GM19438 (cell line): ENCODE measurements around the gene SAMM50.

Experiments used
- ATAC-seq: cut with Tn5 transposase; IDR thresholded peaks from one replicate; pipeline ENCODE4 v1.9.1; 2021; ENCODE audit warnings: low read depth; ENCODE audit not compliant: unreplicated experiment

Gene SAMM50

DNA sequence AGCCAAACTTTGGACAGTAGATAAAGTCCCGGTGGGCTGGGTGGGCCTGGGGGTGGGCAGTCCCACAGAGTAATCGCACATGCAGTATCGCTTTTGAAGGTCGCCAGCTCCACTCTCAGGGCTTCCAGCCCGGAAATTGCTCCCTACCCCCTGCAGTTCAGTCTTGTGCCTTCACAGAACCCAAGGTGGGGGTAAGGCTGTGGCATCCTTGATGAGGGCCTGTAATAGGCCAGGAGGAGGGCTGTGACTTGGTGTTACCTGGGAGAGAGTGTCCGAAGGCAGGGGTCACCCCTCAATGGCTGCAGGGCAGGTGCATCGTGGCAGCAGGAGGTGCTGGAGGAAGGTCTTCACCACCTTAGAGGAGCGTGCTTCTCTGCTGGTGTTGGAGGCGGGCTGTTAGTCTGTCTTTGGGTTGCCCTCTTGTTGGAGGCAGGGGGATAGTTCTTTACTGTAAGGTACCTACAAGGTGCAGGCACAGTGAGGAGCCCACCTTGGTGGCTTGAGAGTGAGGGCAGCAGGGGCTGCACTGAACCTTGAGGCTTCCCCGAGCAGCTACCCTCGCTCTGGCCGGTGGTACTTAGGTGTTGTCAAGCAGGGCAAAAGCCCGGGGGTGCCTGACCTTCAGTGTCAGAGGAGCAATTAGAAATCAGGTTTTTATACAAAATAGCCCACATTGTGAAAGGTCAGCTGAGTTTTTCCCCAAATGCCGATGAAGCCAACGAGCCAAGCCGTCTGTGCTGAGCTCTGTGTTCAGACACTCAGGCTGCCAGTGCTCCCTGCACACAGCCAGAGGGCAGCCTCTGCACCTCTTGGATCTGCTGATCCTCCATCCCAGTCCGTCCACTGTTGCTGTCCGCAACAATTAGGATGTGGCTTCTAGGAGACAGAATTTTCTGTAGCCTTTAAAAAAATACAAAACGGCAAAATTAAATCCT is 21.9 kb downstream of the SAMM50 start:
- ATAC-seq: no peak

DNA sequence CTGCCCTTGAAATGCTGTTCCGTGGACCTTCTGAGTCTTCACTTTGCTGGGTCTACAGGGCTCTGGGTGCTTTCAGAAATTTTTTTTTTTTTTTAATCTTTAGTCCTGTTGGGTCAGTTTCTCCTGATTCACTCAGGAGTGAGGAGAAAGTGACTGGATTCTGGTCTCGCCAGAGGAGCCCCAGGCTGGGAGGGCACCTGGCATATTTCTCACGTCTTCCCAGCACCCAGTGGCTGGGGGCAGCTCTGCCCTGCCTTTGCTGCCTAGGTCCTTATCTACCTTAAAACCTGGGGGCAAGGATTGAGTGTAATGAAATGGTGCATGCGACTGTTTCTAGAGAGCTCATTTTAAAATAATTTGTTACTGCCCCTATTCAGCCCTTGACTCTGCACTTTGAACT is 23.3 kb downstream of the SAMM50 start:
- no peak for ATAC-seq

DNA sequence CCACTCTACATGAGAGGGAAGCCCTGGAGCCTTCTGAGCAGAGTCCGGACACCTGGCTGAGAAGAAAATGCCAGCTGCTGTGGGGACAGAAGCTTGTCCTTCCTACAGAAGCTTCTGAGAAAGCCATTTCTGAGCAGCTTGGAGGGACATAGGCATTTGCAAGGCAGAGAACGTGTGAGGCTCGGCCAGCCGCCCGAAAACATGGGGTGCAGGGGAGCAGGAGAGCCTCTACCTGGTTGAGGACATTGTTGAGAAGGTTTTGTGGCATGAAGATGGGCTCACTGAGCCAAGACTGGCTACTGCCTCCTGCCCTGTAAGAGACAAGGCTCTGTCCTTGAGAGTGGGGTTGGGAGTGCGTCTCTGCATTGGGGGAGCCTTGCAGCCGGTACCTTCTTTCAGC is 25.3 kb downstream of the SAMM50 start:
- ATAC-seq: no peak

DNA sequence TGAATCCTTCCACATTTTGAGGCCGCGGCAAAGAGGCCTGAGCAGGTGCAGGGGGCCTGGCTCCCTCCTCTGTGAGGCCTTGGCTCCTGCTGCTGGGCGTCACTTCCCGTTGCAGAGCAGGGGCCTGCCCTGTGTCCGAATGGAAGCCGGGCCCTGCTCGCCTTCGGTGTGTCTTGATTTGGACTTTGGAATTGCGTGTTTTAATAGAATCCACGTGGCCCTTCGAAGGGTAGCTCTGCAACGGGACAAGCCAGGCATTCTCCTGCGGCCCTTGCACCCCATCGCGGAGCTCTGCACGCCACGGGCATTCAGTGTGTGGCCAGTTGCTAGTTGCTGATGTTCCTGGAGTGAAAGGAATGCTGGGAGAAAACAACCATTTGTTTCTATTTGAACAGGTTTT is 25.8 kb downstream of the SAMM50 start:
- no peak for ATAC-seq

DNA sequence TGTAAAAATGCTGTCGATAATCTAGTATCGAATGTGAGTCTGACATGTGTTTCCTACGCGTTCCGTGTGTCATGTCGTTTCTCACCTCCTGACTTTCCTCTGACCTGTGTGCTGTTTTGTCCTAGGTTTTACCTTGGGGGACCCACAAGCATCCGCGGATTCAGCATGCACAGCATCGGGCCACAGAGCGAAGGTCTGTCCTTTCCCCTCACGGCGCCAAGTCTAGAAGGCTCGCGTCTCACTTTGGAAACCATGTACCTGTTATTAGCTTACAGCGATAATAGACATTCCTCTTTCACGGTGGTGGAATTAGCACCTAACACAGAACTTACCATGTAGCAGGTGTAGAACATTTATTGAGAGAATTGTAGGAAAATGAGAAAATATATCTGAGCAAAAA is 28.6 kb downstream of the SAMM50 start:
- no peak for ATAC-seq

DNA sequence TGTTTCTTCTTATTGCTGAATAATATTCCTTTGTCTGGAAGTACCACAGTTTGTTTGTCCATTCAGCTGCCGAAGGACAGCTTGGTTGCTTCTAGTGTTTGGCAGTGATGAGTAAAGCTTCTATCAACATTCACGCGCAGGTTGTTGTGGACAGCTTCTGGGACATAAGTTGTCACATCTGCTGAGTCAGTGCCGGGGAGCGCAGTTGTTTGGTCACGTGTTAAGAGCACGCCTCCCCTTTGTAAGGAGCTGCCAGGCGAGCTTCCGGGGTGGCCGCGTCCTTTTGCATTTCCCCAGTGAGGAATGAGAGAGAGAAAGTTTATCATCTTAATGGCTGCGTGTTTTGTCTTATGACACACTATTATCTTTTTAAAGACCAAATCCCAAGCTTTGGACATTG is 30.3 kb downstream of the SAMM50 start:
- no peak for ATAC-seq

DNA sequence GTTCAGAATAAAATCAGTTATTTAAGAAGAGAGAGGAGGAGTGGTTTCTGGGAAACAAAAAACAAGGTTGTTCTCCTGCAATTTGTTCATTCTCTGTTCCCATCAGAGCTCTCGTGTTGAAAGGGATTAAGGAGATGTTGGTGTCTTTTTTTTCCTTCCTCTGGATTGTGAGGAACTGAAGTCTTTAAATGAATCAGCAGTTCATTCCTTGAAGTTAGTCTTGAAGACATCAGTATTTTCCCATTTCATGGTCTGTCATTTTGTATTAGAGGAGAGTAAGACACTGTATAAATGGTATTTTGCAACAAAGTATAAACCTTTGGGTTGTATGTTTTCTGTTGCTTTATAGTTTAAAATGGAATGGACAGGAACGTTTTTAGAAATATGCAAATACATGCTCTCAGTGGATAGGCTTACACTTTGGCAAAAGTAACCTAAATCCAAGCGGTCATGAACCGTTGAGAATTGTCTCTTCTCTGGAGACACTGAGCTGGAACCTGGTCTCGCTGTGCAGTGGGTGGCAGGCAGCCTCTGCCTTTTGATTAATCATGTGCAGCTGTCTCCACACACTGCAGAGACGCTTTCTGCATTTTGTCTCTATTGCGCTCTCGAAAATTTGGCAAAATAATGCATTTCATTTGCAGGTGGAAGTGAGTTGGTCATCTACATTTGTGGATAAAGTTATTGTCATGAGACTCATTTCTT is 33.0 kb downstream of the SAMM50 start:
- no peak for ATAC-seq

DNA sequence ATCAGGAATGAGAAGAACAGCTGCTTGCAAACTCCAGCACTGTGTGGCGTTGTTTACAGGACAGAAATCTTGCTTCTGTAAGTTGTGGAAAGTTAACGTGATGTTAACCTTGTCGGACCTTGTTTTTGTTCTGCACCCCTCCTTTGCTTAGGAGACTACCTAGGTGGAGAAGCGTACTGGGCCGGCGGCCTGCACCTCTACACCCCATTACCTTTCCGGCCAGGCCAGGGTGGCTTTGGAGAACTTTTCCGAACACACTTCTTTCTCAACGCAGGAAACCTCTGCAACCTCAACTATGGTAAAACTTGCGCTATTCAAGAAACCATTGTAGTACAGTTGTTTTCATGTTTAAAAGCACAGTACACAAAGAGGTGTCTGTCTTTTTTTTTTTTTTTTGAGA is 33.7 kb downstream of the SAMM50 start:
- ATAC-seq: no peak

DNA sequence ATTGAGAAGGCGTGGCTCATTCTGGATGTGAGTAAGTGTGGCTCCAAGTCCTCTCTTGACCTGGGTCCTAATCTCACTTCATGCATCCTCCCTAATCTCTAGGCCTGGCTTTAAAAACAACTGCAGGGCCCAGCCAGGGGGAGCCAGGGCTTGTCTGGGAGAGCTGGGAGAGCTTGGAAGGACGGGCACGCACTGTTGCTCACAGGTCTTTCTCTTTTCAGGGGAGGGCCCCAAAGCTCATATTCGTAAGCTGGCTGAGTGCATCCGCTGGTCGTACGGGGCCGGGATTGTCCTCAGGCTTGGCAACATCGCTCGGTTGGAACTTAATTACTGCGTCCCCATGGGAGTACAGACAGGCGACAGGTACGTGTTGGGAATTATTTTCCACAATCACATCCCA is 34.8 kb downstream of the SAMM50 start:
- no peak for ATAC-seq

DNA sequence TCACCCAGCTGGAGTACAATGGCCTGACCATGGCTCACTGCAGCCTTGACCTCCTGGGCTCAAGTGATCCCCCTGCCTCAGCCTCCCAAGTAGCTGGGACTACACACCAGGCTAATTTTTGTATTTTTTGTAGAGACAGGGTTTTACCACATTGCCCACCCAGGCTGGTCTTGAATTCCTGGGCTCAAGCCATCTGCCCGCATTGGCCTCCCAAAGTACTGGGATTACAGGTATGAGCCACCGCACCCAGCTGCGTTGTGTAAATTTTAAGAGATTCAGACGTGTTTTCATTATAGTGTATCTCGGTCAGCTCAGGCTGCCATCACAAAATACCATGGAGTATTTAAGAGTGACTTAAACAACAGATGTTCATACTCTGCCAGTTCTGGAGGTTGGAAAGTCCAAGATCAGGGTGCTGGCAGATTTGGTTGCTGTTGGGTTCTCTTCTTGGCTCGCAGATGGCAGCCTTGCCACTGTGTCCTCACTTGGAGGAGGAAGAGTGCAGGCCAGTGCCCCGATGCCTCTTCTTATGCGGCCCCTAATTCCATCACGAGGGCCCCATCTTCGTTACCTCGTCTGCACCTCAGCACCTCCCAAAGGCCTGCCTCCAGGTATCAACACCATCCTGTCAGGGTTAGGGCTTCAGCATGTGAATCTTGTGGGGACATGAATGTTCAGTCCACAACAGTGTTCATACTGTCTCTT is 36.2 kb downstream of the SAMM50 start:
- ATAC-seq: no peak

DNA sequence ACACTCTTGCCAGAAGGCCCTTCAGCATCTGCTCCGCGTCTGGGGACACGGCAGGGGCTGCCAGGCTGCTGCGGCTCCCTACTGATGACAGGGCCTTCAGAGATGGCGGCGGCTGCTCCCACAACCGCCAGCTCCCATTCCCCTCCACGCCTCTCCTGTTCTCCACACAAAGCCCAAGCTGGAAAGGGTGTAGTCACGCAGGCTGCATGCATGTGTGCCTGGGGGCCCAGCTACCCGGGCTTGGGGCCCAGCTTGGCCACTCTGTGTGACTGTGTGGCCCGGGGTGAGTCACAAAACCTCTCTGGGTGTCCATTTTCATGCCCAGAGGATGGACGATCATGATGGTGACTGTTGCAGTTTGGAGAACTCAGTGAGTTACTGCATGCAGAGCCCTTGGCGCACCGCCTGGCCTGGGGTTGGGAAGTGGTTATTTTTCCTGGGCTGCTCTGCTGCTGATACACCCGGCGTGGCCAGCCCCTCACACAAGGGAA is 37.1 kb downstream of the SAMM50 start:
- no peak for ATAC-seq

DNA sequence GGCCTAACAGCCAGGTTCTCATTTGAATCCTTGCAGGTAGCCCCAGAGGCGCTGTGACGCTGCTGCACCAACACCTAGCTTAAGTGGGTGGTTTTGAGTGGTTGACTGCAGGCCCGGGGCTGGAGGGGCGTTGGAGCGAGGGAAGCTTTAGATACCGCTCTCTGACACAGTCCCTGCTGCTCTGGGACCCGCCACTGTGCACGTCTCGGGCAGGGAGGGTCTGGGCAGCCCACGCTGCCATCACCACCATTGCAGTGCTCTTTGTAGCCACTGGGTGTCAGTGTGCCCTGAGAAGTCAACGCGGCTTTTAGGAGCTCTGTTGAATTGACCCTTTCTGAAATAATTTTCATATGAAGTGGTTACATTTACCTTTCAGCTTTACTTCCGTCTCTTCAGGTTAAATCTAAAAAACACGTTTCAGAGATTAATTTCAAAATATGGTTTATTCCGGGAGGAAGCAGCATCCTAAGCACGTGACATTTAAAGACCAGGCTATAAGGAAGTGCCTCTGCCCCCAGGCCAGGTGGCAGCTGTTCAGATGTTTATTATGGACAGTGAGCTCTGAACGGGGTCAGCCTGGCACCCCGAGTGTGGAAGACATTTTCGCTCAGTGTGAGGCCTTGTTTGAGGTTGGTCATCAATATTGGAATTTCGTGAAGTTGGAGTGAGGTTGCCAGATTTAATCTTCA is 38.0 kb downstream of the SAMM50 start:
- ATAC-seq: no peak

DNA sequence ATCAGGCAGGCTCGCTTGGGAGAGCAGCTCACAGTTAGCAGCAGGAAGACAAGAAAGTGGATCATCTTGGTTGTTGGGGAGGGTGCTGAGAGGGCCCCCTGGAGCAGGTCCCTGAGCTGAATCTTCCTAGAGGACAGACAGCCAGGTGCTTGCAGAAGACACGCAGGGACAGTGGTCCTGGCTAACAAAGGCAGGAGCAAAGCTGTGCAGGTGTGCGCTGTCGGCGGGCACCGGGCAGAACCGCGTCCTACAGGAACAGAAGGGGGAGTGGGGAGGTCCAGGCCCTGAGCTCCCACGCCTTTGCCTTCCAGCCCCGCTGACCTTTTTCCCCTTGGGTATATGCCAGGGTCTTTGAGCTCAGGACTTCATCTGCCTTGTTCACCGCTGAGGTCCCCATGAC is 38.8 kb downstream of the SAMM50 start:
- no peak for ATAC-seq

DNA sequence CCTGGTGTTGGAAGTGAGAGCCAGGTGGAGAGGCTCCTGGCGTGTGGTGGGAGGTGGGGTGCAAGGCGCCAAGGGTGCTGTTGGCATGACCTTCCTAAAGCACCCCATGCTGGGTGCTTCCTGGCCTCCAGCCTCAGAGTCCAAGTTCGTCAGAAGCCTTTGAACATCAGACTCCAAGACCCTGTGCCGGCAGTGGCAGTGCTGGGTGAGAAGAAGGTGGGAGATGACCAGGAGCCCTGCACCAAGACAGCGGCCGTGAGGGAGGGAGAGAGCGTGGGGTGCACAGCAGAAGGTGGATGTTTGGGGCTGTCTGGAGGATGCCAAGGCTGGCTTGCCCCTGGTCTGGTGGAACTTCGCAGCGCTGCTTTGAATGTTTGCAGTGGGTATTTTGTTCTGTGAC is 39.2 kb downstream of the SAMM50 start:
- no peak for ATAC-seq

DNA sequence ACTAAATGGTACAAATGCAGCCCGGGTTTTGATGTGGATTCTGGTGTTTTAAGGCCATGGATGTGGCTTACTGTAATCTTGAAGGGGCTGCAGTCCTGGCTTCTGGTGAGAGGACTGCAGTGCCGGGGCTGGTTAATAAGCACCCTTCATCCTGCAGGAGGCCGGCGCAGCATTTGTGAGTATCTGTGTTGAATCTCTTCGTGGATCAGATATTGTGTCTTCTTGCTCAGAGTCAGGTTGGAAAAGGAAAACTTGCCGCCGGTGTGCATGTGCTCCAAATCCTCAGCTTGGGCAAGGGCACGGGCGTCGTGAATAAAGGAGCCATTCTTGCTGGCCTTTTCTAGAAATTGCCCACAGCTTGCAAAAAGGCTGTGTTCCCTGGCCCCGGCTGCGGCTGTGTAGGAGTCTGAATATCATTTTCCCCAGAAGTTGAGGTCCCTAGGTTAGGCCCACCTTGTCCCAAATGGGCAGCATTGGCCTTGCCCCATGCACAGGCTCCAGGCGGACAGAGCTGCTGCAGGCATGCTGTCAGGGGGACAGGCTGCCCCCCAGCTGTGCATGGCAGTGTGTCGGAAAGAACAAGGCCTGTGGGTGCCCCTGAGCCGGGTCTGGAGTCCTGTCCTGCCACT is 39.9 kb downstream of the SAMM50 start:
- no peak for ATAC-seq

DNA sequence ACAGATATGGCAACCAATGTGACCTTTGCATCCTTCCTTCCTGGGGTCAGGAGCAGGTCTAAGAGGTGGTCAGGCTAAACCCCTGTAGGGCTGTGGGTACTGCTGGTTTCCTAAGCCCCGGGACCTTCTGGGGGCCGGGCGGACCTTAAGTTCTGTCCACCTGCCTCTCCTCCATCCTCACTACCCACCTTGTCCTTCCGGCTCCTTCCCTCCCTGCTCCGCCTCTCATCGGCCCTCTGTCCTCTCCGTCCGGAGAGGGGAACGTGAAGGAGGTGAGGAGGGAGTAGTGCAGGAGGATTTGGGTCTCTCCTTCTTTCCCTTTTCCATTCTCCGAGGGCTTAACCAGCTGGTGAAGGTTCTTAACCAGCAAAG is 40.5 kb downstream of the SAMM50 start:
- no peak for ATAC-seq

DNA sequence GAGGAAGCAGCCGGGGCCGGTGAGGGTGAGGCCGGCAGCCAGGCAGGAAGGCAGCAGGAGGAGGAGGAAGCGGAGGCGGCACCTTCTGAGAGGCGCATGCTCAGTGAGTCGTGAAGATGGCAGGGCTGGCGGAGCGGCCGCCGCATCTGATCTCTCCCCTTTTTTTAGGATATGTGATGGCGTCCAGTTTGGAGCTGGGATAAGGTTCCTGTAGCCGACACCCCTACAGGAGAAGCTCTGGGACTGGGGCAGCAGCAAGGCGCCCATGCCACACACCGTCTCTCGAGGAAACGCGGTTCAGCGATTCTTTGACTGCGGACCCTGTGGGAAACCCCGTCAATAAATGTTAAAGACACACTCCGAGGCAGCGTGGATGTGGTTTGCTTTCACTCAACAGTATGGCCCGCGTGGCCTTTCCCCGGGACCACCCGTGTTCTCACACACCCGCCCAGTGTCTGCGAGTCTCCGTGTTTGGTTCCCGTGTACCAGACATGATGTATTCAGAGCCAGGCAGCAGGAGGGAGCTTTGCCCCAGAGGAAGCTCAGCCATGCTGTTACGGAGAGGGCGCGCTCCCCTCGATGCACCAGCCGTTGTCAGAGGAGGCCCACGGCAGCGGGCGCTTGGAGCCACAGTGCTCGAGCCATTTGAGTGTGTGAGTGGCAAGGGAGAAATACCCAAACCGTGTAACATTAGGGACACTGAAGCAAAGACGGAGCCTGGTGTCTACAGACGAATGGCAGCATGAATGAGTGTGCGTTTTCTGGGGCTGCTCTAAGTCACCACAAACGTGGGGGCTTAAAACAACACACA is 41.1 kb downstream of the SAMM50 start:
- no peak for ATAC-seq

DNA sequence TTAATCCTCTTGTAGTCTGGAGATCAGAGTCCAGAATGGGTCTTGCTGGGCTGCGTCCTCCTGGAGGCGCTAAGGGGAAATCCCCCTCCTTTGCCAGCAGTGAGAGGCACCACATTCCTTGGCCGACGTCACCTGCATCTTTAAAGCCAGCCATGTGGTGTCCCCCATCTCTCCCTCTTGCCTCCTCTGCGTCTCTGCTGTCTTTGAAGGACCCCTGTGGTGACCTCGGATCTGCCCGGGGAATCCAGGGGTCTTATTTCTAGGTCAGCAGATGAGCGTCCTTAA is 41.7 kb downstream of the SAMM50 start:
- no peak for ATAC-seq

DNA sequence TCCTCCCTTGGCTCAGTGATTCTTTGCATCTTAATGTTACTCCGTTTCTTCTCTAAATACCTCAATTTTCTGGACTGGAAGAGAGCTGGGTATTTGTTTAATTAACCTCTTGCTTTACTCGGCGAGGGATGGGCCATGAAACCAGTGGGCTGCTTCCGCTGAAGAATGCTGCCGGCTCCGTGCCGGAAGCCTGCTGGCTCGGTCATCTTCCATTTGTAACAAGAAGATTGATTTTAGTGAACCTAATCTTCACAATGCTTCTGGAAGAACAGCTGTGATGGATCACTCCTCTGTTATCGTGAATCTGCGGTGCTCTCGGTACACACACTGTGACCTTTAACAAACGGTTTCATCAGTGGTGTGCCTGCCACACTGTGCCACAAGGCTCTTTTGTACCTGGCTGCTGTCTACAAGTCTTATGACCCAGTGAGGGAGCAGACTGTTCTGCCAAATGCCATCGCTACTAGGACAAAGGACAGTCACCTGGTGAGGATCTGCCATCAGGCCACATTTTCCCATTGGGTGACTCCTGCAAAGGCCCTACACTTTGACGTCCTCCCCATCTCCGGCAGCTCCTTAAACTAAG is 43.5 kb downstream of the SAMM50 start:
- no peak for ATAC-seq
